HEK293 (cell line): ENCODE data around the gene FADS1.
A peak's percentile ranks its signal among the peaks of the same experiment; 100 is the strongest.

ENCODE experiments used
- CTCF ChIA-PET: fragments of 350-600 bp; formaldehyde crosslinking; extraction: SDS; loops from one replicate; lab custom pipeline; 2021; ENCODE audit warnings: antibody characterized with exemption; lab: Yijun Ruan, JAX
- POLR2A ChIA-PET: fragments of 300-600 bp; formaldehyde crosslinking; extraction: SDS; loops from one replicate; lab custom pipeline; 2020; ENCODE audit warnings: antibody characterized with exemption, inconsistent platforms; lab: Yijun Ruan, JAX
- H3K27ac ChIP-seq: fragments of 200-500 bp; sonication (Bioruptor generic); 2 replicates; pipeline ENCODE4 v1.5.1; 2014; ENCODE audit warnings: low read depth, low read length, control low read depth, inconsistent platforms; ENCODE audit errors: extremely low read depth
- H3K36me3 ChIP-seq, 2 experiments: fragments of 200-500 bp in 1 of 2; sonication (Bioruptor generic) in 1 of 2; 1 replicate in 1 of 2; 2 replicates in 1 of 2; pipeline ENCODE4 v1.5.1; 2014 to 2017; ENCODE audit warnings: inconsistent platforms in 2 of 2, low read length in 2 of 2; ENCODE audit not compliant: control insufficient read depth in 2 of 2, insufficient read depth in 1 of 2
- H3K4me1 ChIP-seq: fragments of 200-500 bp; sonication (Bioruptor generic); 2 replicates; pipeline ENCODE4 v1.5.1; 2014; ENCODE audit warnings: mild to moderate bottlenecking, low read length, inconsistent platforms; ENCODE audit not compliant: control insufficient read depth, insufficient read depth
- H3K4me3 ChIP-seq: 2 replicates; pipeline ENCODE4 v1.5.1; 2011; ENCODE audit warnings: low read depth, mild to moderate bottlenecking, control low read depth, low read length, moderate library complexity
- H3K9me3 ChIP-seq: fragments of 200-500 bp; sonication (Bioruptor generic); 2 replicates; pipeline ENCODE4 v1.5.1; 2014; ENCODE audit warnings: low read depth, low read length, inconsistent platforms; ENCODE audit not compliant: control insufficient read depth, insufficient read depth
- BCL11A ChIP-seq: fragments of 450-650 bp; formaldehyde crosslinking; IDR thresholded peaks from 2 replicates; pipeline ENCODE4 v1.5.1; 2016; ENCODE audit warnings: low read depth, missing biosample characterization, missing genetic modification characterization
- EGR2 ChIP-seq: fragments of 450-650 bp; formaldehyde crosslinking; IDR thresholded peaks from 2 replicates; pipeline ENCODE4 v1.5.1; 2016; ENCODE audit warnings: low read depth, missing biosample characterization, missing genetic modification characterization
- GLIS1 ChIP-seq: fragments of 450-650 bp; formaldehyde crosslinking; IDR thresholded peaks from 2 replicates; pipeline ENCODE4 v1.5.1; 2016; ENCODE audit warnings: missing biosample characterization, missing genetic modification characterization
- IKZF3 ChIP-seq: fragments of 450-650 bp; IDR thresholded peaks from 2 replicates; pipeline ENCODE4 v1.5.0; 2018; ENCODE audit warnings: missing biosample characterization, mild to moderate bottlenecking, missing genetic modification characterization, moderate library complexity
- SETDB1 ChIP-seq: IDR thresholded peaks from one replicate; pipeline ENCODE4 v1.6.1; 2017; ENCODE audit warnings: mild to moderate bottlenecking, low read length, moderate library complexity, mixed read lengths; ENCODE audit not compliant: insufficient read length
- ZFP41 ChIP-seq: fragments of 450-650 bp; formaldehyde crosslinking; IDR thresholded peaks from 2 replicates; pipeline ENCODE4 v1.5.1; 2016; ENCODE audit warnings: missing biosample characterization, missing genetic modification characterization, borderline replicate concordance
- ZNF121 ChIP-seq: fragments of 450-650 bp; formaldehyde crosslinking; IDR thresholded peaks from 2 replicates; pipeline ENCODE4 v1.5.1; 2016; ENCODE audit warnings: missing biosample characterization, missing genetic modification characterization
- ZNF132 ChIP-seq: fragments of 450-650 bp; formaldehyde crosslinking; IDR thresholded peaks from 2 replicates; pipeline ENCODE4 v1.5.1; 2017; ENCODE audit warnings: missing biosample characterization, missing genetic modification characterization, borderline replicate concordance
- ZNF140 ChIP-seq: fragments of 450-650 bp; formaldehyde crosslinking; IDR thresholded peaks from 2 replicates; pipeline ENCODE4 v1.5.1; 2016; ENCODE audit warnings: missing biosample characterization, missing genetic modification characterization
- ZNF155 ChIP-seq: fragments of 450-650 bp; formaldehyde crosslinking; IDR thresholded peaks from 2 replicates; pipeline ENCODE4 v1.5.1; 2016; ENCODE audit warnings: missing biosample characterization, missing genetic modification characterization
- ZNF311 ChIP-seq: fragments of 450-650 bp; formaldehyde crosslinking; IDR thresholded peaks from 2 replicates; pipeline ENCODE4 v1.5.1; 2017; ENCODE audit warnings: missing biosample characterization, missing genetic modification characterization, borderline replicate concordance
- ZNF391 ChIP-seq: fragments of 450-650 bp; formaldehyde crosslinking; IDR thresholded peaks from 2 replicates; pipeline ENCODE4 v1.5.1; 2016; ENCODE audit warnings: low read depth, missing biosample characterization, missing genetic modification characterization, borderline replicate concordance
- ZNF501 ChIP-seq: fragments of 450-650 bp; formaldehyde crosslinking; IDR thresholded peaks from 2 replicates; pipeline ENCODE4 v1.5.1; 2016; ENCODE audit warnings: missing biosample characterization, missing genetic modification characterization
- ZNF600 ChIP-seq: fragments of 450-650 bp; formaldehyde crosslinking; IDR thresholded peaks from 2 replicates; pipeline ENCODE4 v1.5.1; 2016; ENCODE audit warnings: missing biosample characterization, missing genetic modification characterization
- ZNF623 ChIP-seq: fragments of 450-650 bp; formaldehyde crosslinking; IDR thresholded peaks from 2 replicates; pipeline ENCODE4 v1.5.1; 2016; ENCODE audit warnings: missing biosample characterization, missing genetic modification characterization
- ZNF701 ChIP-seq: fragments of 450-650 bp; formaldehyde crosslinking; IDR thresholded peaks from 2 replicates; pipeline ENCODE4 v1.5.1; 2016; ENCODE audit warnings: missing biosample characterization, missing genetic modification characterization
- ZNF747 ChIP-seq: fragments of 450-650 bp; formaldehyde crosslinking; IDR thresholded peaks from 2 replicates; pipeline ENCODE4 v1.5.1; 2016; ENCODE audit warnings: missing biosample characterization, missing genetic modification characterization
- ZNF768 ChIP-seq: fragments of 450-650 bp; formaldehyde crosslinking; IDR thresholded peaks from 2 replicates; pipeline ENCODE4 v1.5.1; 2018; ENCODE audit warnings: missing biosample characterization, mild to moderate bottlenecking, missing genetic modification characterization
- ZNF843 ChIP-seq: fragments of 450-650 bp; formaldehyde crosslinking; IDR thresholded peaks from 2 replicates; pipeline ENCODE4 v1.5.1; 2016; ENCODE audit warnings: missing biosample characterization, missing genetic modification characterization
- ZSCAN30 ChIP-seq: fragments of 450-650 bp; IDR thresholded peaks from 2 replicates; pipeline ENCODE4 v1.5.1; 2018; ENCODE audit warnings: missing biosample characterization, mild to moderate bottlenecking, missing genetic modification characterization, moderate library complexity
- TF ChIP-seq, protein P1 (sequence below): fragments of 450-650 bp; formaldehyde crosslinking; IDR thresholded peaks from 2 replicates; pipeline ENCODE4 v1.5.1; 2016; ENCODE audit warnings: missing biosample characterization, missing genetic modification characterization

The FADS1 gene

DNA sequence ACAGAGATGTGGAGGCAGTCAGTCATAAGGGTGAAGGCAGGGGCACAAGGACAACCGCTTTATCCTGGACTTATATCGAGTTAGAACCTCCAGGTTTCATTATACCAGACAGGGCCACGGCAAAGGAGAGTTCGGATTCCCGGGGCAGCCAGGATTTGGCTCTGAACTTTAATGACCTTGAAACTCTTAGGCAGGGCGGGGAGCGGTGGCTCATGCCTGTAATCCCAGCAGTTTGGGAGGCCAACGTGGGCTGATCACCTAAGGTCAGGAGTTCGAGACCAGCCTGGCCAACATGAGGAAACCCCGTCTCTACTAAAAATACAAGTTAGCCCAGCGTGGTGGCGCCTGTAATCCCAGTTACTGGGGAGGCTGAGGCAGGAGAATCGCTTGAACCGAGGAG, 65.4 kb downstream of the FADS1 start:
- H3K4me3 ChIP-seq = no peak overlapping the region
- POLR2A ChIA-PET = no interaction called here
- no peak for TF ChIP-seq ZNF311 (tag by site-specific recombination)
- no peak for TF ChIP-seq SETDB1
- no peak for TF ChIP-seq IKZF3 (tag by site-specific recombination)
- TF ChIP-seq ZNF843 (tag by site-specific recombination) = no peak
- TF ChIP-seq, protein P1, sequence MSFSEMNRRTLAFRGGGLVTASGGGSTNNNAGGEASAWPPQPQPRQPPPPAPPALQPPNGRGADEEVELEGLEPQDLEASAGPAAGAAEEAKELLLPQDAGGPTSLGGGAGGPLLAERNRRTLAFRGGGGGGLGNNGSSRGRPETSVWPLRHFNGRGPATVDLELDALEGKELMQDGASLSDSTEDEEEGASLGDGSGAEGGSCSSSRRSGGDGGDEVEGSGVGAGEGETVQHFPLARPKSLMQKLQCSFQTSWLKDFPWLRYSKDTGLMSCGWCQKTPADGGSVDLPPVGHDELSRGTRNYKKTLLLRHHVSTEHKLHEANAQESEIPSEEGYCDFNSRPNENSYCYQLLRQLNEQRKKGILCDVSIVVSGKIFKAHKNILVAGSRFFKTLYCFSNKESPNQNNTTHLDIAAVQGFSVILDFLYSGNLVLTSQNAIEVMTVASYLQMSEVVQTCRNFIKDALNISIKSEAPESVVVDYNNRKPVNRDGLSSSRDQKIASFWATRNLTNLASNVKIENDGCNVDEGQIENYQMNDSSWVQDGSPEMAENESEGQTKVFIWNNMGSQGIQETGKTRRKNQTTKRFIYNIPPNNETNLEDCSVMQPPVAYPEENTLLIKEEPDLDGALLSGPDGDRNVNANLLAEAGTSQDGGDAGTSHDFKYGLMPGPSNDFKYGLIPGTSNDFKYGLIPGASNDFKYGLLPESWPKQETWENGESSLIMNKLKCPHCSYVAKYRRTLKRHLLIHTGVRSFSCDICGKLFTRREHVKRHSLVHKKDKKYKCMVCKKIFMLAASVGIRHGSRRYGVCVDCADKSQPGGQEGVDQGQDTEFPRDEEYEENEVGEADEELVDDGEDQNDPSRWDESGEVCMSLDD = no peak
- no peak for TF ChIP-seq ZNF768 (tag by site-specific recombination)
- TF ChIP-seq BCL11A (tag by site-specific recombination) = no peak
- TF ChIP-seq ZNF391 (tag by site-specific recombination) = no peak
- TF ChIP-seq EGR2 = no peak
- TF ChIP-seq ZNF747 (tag by site-specific recombination) = no peak
- TF ChIP-seq ZNF600 (tag by site-specific recombination) = no peak
- TF ChIP-seq ZSCAN30 (tag by site-specific recombination) = no peak
- TF ChIP-seq ZNF132 (tag by site-specific recombination) = no peak
- no peaks in the 10 kb centered on the region for H3K36me3 ChIP-seq
- H3K4me1 ChIP-seq = no peaks in the 10 kb centered on the region
- no peak overlapping the region for H3K27ac ChIP-seq
- CTCF ChIA-PET = interaction anchor here (0.6 to 6.7 kb wide), 9 partner anchors 13 to 365 kb away, joined by 3 to 118 read pairs (median 4); partner anchors contain the start of genes FEN1 and TMEM258
- no peaks in the 10 kb centered on the region for H3K9me3 ChIP-seq

DNA sequence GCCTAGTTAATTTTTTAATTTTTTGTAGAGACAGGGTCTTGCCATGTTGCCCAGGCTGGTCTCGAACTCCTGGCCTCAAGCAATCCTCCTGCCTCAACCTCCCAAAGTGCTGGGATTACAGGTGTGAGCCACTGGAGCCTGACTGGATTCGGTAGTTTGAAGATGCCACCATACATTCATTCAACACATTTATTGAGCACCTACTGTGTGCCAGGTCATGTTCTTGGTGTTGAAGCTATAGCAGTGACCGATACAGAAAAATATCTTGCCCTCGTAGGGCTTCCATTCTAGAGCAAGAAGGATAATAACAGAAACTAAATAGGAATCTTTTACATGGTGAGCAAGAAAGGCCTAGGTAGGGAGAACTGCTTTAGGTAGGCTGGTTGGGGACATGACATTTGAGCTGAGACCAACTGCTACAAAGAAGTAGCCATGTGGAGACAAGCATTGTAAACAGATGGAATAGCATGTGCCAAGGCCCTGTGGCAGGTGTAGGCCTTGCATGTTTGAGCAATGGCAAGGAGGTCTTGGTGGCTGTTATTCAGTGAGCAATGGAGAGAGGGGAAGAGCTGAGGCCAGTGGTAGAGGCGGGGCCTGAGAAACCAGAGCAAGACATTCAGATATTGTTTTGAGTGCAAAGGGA, 66.1 kb downstream of the FADS1 start:
- TF ChIP-seq GLIS1 (tag by site-specific recombination) (no peak), ZNF121 (tag by site-specific recombination) (0 out of 2 replicates have a peak, but pooled peaks have one; percentile 12), ZNF140 (no peak), ZNF623 (tag by site-specific recombination) (peak; percentile 97), ZNF701 (no peak), ZNF155 (tag by site-specific recombination) (no peak), ZFP41 (tag by site-specific recombination) (no peak), ZNF501 (tag by site-specific recombination) (no peak)
- Histone ChIP-seq H3K4me1 (no peaks in the 10 kb centered on the region), H3K27ac (no peak overlapping the region), H3K4me3 (no peak overlapping the region), H3K36me3 (no peaks in the 10 kb centered on the region), H3K9me3 (no peaks in the 10 kb centered on the region)
- CTCF ChIA-PET = interaction anchor here (0.7 to 6.7 kb wide), 7 partner anchors 13 to 357 kb away, joined by 3 to 118 read pairs (median 6); partner anchors contain the start of genes FEN1 and TMEM258
- POLR2A ChIA-PET = no interaction called here
